ENCODE results near the gene ANKS1A. TPM values are rescaled to one million over a fixed set of nuclear protein-coding genes. Genes with fewer than 3 reads are reported as not detected.
"Not testable (repeated sequence)": the region's sequence is repeated elsewhere in the genome, so short reads cannot be mapped to it uniquely, and the experiment has no call there.

Gene ANKS1A
- total RNA-seq, 1 experiment from 2014 or later: 18.4 TPM

DNA sequence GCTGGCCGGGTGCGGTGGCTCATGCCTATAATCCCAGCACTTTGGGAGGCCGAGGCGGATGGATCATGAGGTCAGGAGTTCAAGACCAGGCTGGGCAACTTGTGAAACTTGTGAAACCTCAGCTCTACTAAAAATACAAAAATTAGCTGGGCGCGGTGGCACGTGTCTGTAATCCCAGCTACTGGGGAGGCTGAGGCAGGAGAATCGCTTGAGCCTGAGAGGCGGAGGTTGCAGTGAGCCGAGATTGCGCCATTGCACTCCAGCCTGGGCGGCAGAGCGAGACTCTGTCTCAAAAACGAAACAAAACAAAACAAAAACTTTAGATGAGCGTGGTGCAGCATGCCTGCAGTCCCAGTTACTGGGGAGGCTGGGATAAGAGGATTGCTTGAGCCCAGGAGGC, 3.2 kb upstream of the ANKS1A start:
- not testable (repeated sequence) for DNase-seq (ENCODE audit: low read depth)

DNA sequence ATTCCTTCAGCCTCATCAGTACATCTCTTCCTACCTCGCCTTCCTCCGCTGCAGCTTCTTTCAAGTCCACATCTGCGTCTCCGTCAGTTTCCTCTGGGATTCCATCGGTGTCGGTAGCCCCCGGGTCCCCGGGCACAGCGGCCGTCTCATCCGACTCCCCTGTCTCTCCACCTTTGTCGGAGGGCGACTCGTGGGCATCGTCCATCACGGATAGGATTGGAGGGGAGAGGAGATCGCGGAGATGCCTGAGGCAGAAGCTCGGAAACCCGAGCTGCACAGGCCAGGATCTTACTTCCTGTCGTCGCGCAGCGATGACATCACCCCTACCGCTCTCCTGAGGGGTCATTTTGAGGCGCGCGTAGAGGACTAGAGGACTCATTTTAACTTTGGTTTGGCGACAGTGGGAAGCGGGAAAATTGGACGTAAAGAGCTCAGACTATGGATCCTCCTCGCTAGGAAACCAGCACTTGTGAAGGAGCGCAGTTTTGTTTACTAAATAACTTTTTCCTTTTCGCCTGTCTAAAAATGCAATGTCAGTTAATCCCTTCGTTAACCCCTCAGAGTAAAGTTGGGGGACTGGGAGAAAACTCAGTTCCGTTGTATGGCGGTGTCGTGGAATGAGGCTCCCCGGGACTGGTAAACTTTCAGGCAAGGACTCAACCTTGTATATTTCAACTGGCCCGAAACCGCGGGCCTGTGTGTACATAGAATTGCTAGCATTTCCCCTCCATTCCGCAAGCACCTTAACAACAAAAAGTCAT, 1.1 kb upstream of the ANKS1A start, which contains the start of gene TAF11:
Gene TAF11 (minus strand): TSS at position 290 of the 761 bp plus-strand sequence. CDS start 85 bp downstream, at position 205.
- DNase-seq (ENCODE audit: low read depth): peak; percentile 98

DNA sequence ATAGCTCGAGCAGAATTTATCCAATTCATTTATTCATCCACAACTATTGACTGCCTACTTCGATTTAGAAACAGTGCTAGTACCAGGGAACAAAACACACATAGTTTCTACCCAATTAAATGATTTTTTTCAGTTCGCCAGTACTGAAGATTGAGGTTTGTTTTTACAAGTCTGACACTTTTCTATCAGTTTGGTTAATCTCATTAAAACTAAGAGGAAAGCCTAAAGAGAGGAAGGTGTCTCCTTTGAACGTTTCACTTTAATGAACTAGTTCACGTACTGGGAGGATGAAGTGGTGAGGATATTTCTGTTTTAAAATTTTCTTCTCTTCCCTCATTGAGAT, 570 bp upstream of the ANKS1A start:
- DNase-seq (ENCODE audit: low read depth): no peak

DNA sequence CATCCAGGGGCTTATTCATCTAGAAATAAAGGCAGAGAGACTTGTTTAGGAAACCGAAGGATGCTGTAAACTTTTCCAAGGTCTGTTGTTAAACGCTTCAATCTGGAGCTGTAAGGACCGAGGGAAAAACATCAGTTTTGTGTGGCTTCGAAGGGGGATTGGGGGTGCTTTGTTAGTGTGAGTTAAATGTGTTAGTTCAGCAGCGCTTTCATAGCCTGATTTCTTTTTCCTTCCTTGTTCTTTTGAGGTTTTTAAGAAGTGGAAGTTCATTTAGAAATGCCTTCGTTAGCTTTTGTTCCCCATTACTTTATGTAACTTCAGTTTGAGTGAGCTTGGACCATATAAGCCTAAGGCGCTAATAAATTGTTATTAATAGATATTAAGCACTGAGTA, 1.5 kb downstream of the ANKS1A start:
- DNase-seq (ENCODE audit: low read depth): no peak

DNA sequence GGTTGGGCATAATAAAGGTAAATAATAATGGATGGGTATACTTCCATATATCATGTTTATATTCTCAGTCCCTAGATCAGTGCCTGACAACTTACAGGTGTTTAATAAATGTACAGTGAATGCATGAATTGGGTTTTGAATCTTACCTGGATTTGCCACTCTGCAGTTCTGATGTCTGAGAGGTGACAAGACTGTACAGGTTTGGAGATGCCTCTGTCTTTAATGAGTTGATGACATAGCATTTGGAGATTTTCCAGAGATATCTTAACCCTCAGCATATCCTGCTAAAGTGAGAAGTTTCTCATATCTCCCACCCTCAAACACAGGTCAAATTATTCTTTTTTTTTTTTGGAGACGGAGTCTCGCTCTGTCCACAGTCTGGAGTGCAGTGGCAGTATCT, 2.2 kb downstream of the ANKS1A start:
- no peak for DNase-seq (ENCODE audit: low read depth)

DNA sequence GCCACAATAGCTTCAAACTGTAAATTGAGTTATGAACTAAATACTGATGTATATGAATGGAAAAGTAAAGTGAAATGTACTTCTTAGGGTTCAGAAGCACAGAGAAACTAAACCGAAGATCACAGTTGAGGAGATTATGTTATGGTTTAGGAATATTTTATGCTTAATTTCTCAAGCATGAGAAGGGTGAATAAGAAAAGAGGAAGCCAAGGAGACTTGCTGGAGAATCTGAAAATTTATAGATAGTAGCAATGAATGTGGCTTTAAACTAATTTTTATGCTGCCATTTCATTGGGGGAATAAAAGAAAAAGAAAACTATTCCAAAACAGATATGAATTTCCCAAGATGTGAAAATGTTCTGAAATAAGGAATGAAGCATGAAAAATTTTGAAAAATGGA, 5.6 kb downstream of the ANKS1A start:
- DNase-seq (ENCODE audit: low read depth): no peak

DNA sequence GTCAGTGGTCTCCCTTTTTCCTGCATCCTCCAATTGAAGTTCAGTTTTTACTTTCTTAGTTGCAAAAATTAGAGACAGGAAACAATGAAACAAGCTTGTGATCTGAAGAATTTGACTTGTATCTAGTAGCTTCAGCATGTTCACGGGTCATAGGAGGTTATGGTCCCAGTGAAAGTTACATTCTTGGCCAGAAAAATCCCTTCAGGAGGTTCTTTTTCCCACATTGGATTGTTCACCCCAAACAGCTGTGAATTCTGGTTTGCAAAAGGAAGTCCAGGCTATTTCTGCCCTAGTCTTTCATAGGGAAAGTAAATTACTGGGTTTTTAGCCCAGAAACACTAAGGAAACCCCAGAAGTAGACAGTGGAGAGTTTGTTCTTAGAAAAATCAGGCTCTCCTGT, 8.1 kb downstream of the ANKS1A start:
- no peak for DNase-seq (ENCODE audit: low read depth)

DNA sequence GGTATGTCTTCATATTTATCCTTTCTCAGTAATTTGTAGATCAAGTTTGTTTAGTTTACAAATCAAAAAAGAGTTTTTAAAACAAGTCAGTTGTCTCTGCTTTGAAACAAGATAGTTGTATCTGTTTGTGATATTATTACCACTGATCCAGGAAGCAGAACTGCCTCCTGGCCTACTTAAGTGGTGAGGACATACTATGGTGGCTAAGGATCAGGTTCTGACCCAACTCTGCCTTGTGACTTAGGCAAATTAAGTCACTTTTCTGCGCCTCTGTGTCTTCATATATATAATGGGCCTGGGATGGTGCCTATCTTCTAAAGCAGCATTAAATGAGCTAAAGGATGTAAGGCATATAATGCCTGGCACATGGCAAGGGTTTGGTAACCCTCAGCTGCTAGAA, 8.7 kb downstream of the ANKS1A start:
- DNase-seq (ENCODE audit: low read depth): no peak

DNA sequence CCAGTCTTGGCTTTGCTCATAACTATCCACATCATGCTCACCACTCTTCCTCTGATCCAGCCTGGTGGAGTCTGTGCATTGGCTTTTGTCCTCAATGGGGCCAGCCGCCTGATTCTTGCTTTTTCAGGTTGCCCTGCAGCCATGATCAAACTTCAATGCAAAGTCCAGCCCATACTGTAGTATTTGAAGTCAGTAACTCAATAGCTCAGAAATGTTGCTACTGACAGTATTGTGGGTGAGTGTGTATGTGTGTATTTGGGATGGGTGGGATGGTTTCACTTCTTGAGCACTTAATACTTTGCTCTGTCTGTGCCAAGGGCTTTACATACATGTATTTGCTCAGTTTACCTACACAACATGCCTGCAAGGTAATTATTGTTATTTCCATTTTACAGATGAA, 10.7 kb downstream of the ANKS1A start:
- not testable (repeated sequence) for DNase-seq (ENCODE audit: low read depth)

DNA sequence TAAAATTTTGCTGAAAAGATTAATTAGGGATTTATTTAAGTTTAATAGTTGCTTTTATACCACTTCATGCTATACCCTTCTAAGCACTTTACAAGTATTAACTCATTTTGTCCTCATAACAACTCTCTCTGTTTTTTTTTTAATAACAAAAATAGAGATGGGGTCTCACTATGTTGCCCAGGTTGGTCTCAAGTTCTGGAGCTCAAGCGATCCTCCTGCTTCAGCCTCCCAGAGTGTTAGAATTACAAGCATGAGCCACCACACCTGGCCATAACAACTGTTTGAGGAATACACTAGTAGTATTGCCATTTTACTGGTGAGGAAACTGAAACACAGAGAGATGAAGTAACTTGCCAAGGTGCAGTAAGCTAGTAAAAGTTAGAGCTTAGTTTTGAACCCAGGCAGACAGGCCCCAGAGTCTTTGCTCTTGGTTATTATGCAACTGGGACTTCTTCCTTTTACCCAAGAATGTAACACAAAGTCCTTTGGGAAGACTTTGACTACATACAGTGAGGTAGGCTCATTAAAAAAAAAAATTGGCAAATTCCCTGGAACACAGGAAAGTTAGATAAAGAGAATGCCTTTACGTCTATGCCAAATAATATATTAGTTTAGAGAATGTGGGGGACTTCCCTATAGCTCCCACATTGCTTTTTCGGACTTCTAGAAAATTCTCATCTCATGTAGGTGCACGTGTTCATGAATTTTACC, 11.4 kb downstream of the ANKS1A start:
- DNase-seq (ENCODE audit: low read depth): no peak

DNA sequence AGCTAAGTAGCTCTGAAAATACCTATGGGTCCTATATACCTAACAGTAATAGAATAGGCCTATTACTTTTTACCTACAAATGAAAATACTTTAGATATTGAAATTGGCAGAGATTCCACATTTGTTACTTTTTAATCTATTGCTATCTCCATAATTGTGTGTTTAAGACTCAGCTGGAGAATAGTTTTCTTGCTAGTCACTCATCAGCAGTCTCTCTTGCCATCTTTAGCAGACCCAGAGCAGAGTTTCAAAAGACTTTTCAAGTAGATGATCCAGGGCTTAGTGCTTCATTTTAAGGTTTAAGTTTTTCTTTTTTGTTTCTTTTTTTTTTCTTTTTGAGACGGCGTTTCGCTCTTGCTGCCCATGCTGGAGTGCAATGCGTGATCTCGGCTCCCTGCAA, 12.9 kb downstream of the ANKS1A start:
- DNase-seq (ENCODE audit: low read depth): no peak

DNA sequence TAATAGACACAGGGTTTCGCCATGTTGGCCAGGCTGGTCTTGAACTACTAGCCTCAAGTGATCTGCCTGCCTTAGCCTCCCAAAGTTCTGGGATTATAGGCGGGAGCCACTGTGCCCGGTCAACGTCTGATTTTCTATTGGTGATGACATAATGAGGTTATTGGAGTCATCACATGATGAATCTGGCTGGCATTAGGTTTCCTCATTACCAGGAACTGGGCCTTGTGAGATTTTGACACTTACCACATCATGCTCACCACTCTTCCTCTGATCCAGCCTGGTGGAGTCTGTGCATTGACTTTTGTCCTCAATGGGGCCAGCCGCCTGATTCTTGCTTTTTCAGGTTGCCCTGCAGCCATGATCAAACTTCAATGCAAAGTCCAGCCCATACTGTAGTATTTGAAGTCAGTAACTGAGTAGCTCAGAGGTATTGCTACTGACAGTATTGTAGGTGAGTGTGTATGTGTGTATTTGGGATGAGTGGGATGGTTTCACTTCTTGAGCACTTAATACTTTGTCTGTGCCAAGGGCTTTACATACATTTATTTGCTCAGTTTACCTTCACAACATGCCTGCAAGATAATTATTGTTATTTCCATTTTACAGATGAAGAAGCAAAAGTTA, 16.0 kb downstream of the ANKS1A start:
- no peak for DNase-seq (ENCODE audit: low read depth)

DNA sequence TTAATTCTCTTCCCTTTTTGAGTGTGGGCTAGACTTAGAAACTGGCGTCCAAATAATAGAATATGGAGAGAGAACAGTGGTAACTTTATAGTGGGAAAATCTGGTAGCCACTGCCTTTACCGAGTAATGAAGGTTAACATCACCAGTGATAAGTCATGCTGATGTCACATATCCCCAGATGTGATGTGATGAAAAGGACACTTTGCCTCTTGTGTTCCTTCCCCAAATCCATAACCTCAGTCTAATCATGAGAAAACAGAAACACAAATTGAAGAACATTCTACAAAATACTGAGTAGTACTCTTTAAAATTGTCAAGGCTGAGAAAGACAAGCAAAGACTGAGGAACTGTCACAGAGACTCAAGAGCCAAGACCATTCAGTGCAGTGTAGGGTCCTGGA, 17.8 kb downstream of the ANKS1A start:
- no peak for DNase-seq (ENCODE audit: low read depth)

DNA sequence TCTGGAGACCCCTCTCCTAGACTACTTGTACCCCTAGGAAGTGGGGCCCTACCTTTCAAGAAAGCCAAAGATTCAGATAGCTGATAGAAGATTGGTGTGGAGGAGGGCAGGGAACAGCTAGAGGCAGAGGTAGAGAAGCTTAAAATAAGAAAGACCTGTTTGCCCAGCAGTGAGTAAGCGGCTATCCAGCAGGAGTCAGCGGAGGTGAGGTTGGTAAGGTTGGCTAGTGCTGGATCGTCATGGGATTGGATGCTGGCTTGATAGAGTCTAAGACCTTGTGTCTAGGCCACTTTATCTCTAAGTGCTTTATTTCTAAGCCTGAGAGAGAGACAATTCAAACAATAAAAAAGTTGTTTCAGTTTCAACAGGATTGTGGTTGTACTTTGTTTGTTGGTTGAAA, 19.1 kb downstream of the ANKS1A start:
- no peak for DNase-seq (ENCODE audit: low read depth)

DNA sequence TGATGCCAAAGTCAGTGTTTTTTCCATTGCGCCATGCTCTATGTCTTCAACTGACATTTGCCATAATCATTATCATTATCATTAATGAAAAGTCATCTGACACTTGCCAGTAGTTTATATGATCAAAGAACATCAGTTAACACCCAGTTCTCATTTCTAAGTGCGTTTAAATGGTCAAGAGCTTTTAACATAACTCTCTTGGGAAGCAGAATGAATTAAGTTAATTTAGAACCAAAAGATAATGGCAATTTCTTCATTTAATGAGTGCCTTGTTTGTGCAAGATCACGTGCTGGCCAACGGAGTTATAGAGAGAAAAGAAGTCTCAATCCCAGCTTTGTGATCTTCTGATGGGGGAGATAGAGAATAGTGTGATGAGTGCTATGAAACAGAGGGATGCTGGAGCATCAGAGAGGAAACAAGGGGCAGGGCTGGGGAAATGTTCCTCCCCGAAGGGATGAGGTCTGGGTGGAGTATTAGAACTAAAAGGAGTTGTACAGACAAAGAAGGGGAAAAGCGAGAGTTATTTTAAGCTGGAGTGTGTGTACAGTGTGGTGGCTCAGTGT, 20.3 kb downstream of the ANKS1A start:
- DNase-seq (ENCODE audit: low read depth): no peak

DNA sequence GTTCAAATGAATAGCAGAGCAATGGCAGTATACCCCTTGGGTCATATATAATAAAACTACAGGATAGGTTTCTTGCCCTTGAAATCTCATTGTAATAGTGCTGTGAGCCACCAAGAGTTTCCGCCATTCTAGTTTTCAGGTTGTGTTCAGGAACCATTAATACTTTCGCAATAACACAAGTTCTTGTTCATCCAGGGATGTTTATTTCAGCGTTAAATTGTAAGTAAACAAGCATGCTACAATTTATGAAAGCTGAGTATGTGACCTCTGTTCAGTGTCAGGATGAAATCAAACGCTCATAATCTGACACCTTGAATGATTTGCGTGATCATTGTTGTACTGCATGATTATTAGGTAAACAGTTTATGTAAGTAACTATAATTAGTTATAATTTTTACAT, 22.8 kb downstream of the ANKS1A start:
- DNase-seq (ENCODE audit: low read depth): no peak

DNA sequence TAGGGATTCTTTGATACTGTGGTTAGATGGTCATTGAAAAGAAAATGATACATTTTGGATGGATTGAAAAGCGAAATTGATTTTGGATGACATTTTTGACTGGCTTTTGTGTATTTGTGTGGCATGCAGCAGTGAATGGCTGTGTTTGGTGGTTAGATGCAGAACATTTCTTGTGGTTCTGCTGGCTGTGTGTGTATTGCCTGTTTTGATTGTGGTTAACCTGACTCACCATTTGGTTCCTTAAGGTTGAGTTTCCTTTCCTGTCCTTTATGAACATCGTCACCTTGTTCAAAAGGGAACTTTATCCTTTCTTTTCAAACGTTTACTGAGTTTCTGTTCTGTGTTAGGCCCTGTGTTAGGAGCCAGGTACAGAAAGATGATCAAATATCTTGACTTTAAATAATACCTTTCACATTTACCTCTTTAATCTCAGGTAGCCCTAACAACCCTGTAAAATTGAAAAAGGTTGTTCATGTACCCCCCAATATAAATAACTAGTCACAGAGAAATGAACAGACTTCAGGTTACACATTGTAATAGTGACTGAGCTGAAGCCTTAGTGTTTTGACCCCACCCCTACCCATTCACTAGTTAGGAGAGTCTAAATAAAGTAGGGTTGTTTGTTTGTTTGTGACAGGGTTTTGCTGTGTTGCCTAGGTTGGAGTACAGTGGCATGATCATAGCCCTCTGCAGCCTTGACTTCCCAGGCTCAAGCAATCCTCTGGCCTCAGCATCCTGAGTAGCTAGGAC, 23.8 kb downstream of the ANKS1A start:
- DNase-seq (ENCODE audit: low read depth): peak; percentile 95

DNA sequence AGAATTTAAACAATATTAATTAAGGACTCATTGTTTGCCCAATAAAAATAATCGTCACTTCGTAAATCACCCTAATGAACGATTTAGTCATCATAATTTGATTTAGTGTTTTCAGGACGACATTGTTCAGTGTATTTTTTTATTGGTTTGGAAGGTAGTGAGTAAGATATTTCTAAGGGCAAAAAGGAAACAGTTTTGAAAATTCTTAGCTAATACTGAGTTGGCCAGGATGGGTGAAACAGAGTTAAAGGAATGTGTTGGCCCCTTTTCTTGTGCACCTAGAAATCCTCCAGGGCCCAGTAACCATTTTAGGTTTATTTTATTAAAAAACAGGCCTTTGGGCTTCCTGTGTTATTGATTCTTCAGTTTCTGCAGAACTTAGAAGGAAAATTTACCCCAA, 25.3 kb downstream of the ANKS1A start:
- no peak for DNase-seq (ENCODE audit: low read depth)

DNA sequence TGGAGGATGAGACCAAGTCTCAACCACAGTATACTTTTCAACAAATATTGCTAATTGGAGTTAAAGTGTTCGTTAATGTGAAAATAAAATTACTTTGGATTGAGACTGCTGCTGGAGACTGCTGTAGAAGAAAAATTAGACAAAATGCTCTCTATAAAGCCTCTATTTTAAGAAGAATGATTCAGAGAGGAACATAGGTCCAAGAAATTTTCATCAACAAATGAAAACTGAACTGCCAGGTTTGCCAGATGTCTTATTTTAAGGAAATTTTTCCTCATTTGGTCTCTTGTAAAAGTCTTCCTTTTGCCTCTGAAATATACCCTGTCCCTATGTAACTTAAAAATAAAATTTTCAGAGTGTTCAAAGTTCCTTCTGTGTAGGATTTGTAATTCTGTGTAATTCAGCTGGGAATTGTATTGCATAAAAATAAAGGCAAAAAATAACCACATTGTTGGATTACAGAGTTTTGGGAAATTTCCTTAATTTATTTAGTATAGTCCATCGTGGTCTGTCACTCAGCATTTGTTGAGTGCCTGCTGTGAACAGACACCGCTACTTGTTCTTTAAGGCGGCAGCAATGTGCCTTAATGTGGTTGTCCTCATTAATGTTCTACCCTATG, 27.4 kb downstream of the ANKS1A start:
- DNase-seq (ENCODE audit: low read depth): no peak

DNA sequence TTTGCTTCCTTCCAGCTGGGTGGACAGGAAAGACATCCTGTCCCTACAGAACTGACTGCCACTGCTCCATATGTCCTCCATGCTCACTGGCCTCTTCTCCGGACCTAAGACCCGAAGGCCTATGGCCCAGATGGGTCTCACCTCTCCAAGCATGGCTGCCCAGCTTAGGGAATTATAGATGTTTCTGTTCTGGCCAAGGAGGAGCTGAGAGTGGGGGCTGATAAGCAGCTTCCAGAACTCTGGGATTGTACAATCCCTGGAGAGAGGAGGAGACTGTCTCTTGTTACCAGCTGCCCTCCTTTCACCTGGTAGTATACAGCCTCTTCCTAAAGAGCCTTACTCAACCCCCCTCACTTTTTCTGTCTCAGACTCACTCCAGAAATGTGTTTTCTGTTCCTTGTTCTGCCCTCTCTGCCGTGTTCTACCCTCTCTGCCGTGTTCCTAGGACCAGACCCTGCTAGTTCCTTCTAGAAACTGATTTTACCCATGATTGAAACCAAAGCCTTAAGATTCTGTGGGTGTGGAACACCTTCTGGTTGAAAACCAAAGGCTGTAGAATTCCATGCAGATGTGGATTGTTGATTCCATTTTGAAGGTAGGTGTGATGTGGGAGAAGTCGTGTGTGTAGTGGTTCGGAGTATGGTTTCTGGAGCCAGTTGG, 28.7 kb downstream of the ANKS1A start:
- DNase-seq (ENCODE audit: low read depth): no peak

DNA sequence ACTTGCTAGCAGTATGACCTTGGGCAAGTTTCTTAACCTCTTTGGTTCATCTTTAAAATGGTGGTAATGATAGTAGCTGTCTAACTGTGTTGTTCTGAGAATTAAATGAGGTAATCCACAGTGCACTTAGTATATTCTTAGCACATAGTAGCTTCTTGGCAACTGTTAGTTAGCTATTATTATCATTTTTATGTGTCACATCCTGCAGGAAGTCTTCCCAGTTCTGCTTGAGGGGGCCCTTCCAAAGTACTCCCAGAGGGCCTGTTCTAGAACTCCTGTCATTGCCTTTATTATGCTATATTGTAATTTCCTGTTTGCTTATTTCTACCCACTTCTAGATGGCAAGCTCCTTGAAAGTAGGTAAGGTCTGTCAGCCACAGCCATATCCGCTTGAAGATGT, 30.6 kb downstream of the ANKS1A start:
- peak; percentile 27 for DNase-seq (ENCODE audit: low read depth)

Measured in M059J (cell line).